Measurements from ENCODE around the gene CRB2. TPM values are rescaled to one million over a fixed set of nuclear protein-coding genes. Genes with fewer than 3 reads are reported as not detected.

Gene CRB2
- total and polyA plus RNA-seq, 2 donors (not counting 3 experiments of a cell fraction or from before 2014, with no cell fraction given) = not detected

DNA sequence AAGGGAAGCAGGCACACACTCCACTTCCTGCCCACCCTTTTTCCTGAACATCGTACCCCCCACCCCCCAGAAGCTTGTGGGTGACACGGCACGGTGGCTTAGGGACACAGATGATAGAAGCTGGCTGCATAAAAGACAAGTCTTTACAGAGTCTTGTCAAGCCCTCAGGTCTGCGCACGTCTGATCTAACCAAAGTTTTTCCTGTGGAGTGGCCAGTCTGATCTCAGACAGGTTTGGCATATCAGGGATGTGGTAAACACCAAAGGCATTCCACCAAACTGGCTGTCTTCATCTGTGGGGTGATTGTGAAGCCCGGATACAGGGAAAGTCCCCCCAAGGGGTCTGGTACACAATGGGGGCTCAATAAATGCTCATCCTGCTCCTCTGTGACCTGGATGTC, 50.0 kb downstream of the CRB2 start:
- FAIRE-seq (no peak), DNase-seq (ENCODE audit: low read depth, low spot score) (no peak)
- H3K4me3 ChIP-seq (replicated peaks in 1 of 3; ENCODE audit: insufficient read depth in 1 of 3, low read depth in 1 of 3, low read length in 3 of 3) = no peak overlapping the region
- H4K20me1 ChIP-seq (replicated peaks; ENCODE audit: control insufficient read depth, extremely low read depth, insufficient read depth, low read length) = no peaks in the 10 kb centered on the region
- no peak overlapping the region for H3K27ac ChIP-seq (ENCODE audit: insufficient read depth, low read depth, low read length)
- H3K9me1 ChIP-seq (replicated peaks; ENCODE audit: control insufficient read depth, extremely low read depth, insufficient read depth, low read length) = no peaks in the 10 kb centered on the region
- H3K27me3 ChIP-seq (ENCODE audit: control insufficient read depth in 2 of 2, insufficient read depth in 2 of 2, low read length in 2 of 2) = no peaks in the 10 kb centered on the region
- CTCF ChIA-PET = interaction anchor here (0.6 to 2.6 kb wide), 2 partner anchors 627 to 635 kb away, joined by 5 to 9 read pairs; no protein-coding TSS in a partner anchor
- intact Hi-C loops (cut with micrococcal nuclease) (loop anchor here (10.0 kb wide), 1 partner anchor 919 kb away; no protein-coding TSS in a partner anchor), dilution Hi-C loops (cut with MboI; ENCODE audit: extremely low pct_ligation_motif_present, low sequenced_read_pairs) (no loop called here)
- no peak for TF ChIP-seq FOS (IDR thresholded peaks at IDR 0.05; ENCODE audit: borderline replicate concordance, insufficient read depth, low read length)
- no peak for TF ChIP-seq MYC (IDR thresholded peaks at IDR 0.05; ENCODE audit: low read depth, low read length)
- TF ChIP-seq JUN (IDR thresholded peaks at IDR 0.05; ENCODE audit: borderline replicate concordance, insufficient read depth, insufficient read length, low read depth) = no peak
- no peak for TF ChIP-seq EZH2 (IDR thresholded peaks at IDR 0.05; ENCODE audit: borderline replicate concordance, low read depth, low read length, severe bottlenecking)
- no peak for TF ChIP-seq POLR2A (IDR thresholded peaks at IDR 0.05; ENCODE audit: low read depth, low read length)
- TF ChIP-seq, protein P1, sequence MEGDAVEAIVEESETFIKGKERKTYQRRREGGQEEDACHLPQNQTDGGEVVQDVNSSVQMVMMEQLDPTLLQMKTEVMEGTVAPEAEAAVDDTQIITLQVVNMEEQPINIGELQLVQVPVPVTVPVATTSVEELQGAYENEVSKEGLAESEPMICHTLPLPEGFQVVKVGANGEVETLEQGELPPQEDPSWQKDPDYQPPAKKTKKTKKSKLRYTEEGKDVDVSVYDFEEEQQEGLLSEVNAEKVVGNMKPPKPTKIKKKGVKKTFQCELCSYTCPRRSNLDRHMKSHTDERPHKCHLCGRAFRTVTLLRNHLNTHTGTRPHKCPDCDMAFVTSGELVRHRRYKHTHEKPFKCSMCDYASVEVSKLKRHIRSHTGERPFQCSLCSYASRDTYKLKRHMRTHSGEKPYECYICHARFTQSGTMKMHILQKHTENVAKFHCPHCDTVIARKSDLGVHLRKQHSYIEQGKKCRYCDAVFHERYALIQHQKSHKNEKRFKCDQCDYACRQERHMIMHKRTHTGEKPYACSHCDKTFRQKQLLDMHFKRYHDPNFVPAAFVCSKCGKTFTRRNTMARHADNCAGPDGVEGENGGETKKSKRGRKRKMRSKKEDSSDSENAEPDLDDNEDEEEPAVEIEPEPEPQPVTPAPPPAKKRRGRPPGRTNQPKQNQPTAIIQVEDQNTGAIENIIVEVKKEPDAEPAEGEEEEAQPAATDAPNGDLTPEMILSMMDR (IDR thresholded peaks at IDR 0.05; ENCODE audit: extremely low read depth in 1 of 2, insufficient read depth in 1 of 2, low read depth in 1 of 2, low read length in 2 of 2) = no peak
- no peak for TF ChIP-seq GATA2 (IDR thresholded peaks at IDR 0.05; ENCODE audit: insufficient read depth, insufficient read length, low read depth, low read length)
- TF ChIP-seq, protein P2, sequence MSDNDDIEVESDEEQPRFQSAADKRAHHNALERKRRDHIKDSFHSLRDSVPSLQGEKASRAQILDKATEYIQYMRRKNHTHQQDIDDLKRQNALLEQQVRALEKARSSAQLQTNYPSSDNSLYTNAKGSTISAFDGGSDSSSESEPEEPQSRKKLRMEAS (IDR thresholded peaks at IDR 0.05; ENCODE audit: insufficient read depth, insufficient read length) = no peak
- TF ChIP-seq POLR2AphosphoS5 (IDR thresholded peaks at IDR 0.05; ENCODE audit: insufficient read depth, low read depth, low read length) = no peak
- no peak overlapping the region for H3K9ac ChIP-seq (replicated peaks; ENCODE audit: extremely low read depth, insufficient read depth, low read length)
- H3K9me3 ChIP-seq (replicated peaks; ENCODE audit: control insufficient read depth, insufficient read depth, low read length) = no peaks in the 10 kb centered on the region
- no peaks in the 10 kb centered on the region for H3K36me3 ChIP-seq (ENCODE audit: control insufficient read depth in 2 of 2, extremely low read depth in 1 of 2, insufficient read depth in 2 of 2, low read length in 2 of 2)
- BruUV-seq (replicated peaks) = no TSS peak
- POLR2A ChIA-PET = no interaction called here
- no peaks in the 10 kb centered on the region for H3K4me1 ChIP-seq (ENCODE audit: control insufficient read depth, extremely low read depth, insufficient read depth, low read length)
- no peak overlapping the region for H3K4me2 ChIP-seq (ENCODE audit: insufficient read depth, low read length)
- no peak overlapping the region for H2AFZ ChIP-seq (ENCODE audit: low read depth, low read length)
- H3K79me2 ChIP-seq (ENCODE audit: control insufficient read depth, insufficient read depth, low read length) = no peaks in the 10 kb centered on the region
